Epithelial cell of esophagus (primary cell): ENCODE data around the gene SAA1.
A peak's percentile ranks its signal among the peaks of the same experiment; 100 is the strongest.

ENCODE experiments used
- DNase-seq: peaks from one replicate; pipeline ENCODE4 v3.0.0; 2010; ENCODE audit warnings: low read depth
- H3K4me3 ChIP-seq: 2 replicates; pipeline ENCODE4 v1.5.1; 2011; ENCODE audit warnings: mild to moderate bottlenecking, low read length, control low read depth
- CTCF ChIP-seq: IDR thresholded peaks from 2 replicates; pipeline ENCODE4 v1.5.1; 2011; ENCODE audit warnings: low read depth, mild to moderate bottlenecking, low read length, control low read depth, inconsistent platforms; ENCODE audit not compliant: insufficient read depth; ENCODE audit errors: missing control alignments

SAA1 gene

GRCh38 chr11:18230859-18231258 lies 35.2 kb upstream of the SAA1 start:
- TF ChIP-seq CTCF, result no peak
- H3K4me3 ChIP-seq, result no peak overlapping the region
- DNase-seq, result no peak

GRCh38 chr11:18233912-18234311 lies 32.2 kb upstream of the SAA1 start:
- no peak for DNase-seq
- no peak for TF ChIP-seq CTCF
- H3K4me3 ChIP-seq, result no peak overlapping the region

- DNase-seq, result no peak
- H3K4me3 ChIP-seq, result no peak overlapping the region
- no peak for TF ChIP-seq CTCF
Observed at GRCh38 chr11:18235394-18236334, 30.4 kb upstream of the SAA1 start.

- H3K4me3 ChIP-seq, result no peak within 1 kb of the TSS
- DNase-seq, result peak; percentile 49
- no peak for TF ChIP-seq CTCF
Observed at GRCh38 chr11:18236664-18237356, 29.3 kb upstream of the SAA1 start, which contains the start of gene SAA4. TSS of gene SAA4 (minus strand) at chr11:18236802. CDS start at chr11:18235926, 876 bp downstream.

GRCh38 chr11:18239655-18240054 lies 26.4 kb upstream of the SAA1 start:
- no peak overlapping the region for H3K4me3 ChIP-seq
- DNase-seq, result no peak
- TF ChIP-seq CTCF, result no peak

GRCh38 chr11:18243783-18244362 lies 22.2 kb upstream of the SAA1 start:
- DNase-seq, result peak; percentile 84
- H3K4me3 ChIP-seq, result no peak overlapping the region
- peak; percentile 97 for TF ChIP-seq CTCF
